Measurements from ENCODE around the gene NEURL1B.

NEURL1B gene

DNA sequence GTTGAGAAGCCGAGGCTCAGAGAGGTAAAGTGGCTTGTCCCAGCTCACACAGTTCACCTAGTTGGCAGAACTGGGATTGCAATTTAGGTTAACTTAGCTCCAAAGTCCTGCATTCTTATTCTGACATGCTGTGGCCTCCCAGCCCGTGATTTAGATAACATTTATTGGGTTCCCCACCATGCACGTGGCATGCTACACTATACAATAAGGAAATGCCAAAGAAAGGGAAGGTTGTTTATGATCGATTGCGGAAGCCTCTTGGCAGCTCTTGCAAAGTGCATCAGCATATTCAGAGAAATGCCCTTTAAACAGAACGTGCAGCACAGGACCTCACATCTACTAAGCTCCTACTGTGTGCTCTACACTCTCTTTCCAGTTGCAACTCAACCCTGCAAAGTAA, 3.2 kb downstream of the NEURL1B start:
- no peak for DNase-seq (ENCODE audit: low read depth)
- TF ChIP-seq, protein P1, sequence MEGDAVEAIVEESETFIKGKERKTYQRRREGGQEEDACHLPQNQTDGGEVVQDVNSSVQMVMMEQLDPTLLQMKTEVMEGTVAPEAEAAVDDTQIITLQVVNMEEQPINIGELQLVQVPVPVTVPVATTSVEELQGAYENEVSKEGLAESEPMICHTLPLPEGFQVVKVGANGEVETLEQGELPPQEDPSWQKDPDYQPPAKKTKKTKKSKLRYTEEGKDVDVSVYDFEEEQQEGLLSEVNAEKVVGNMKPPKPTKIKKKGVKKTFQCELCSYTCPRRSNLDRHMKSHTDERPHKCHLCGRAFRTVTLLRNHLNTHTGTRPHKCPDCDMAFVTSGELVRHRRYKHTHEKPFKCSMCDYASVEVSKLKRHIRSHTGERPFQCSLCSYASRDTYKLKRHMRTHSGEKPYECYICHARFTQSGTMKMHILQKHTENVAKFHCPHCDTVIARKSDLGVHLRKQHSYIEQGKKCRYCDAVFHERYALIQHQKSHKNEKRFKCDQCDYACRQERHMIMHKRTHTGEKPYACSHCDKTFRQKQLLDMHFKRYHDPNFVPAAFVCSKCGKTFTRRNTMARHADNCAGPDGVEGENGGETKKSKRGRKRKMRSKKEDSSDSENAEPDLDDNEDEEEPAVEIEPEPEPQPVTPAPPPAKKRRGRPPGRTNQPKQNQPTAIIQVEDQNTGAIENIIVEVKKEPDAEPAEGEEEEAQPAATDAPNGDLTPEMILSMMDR (IDR thresholded peaks at IDR 0.05; ENCODE audit: control insufficient read depth, extremely low read depth, insufficient read depth) = no peak
- no peak overlapping the region for H3K4me3 ChIP-seq (ENCODE audit: low read depth, low read length)

DNA sequence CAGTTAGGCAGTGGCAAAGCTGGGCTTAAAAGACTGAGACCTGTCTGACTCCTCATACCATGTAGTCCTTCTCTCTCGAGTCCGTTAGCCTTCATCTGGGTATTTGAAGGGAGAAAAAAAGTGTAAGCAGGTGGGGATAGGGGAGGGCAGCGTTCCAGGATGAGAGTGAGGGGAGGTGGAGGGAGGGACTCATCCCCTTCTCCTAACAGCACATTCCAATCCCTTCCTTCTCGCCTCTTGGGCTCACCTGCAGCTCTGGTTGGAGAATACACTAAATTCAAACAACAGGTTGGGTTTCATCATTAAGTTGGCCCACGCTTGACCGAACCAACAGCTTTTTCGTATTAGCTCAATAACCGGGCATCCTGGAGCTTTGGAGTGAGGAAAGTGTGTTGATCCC, 3.6 kb downstream of the NEURL1B start:
- no peak for DNase-seq (ENCODE audit: low read depth)
- TF ChIP-seq, protein P1 (IDR thresholded peaks at IDR 0.05; ENCODE audit: control insufficient read depth, extremely low read depth, insufficient read depth) = no peak

DNA sequence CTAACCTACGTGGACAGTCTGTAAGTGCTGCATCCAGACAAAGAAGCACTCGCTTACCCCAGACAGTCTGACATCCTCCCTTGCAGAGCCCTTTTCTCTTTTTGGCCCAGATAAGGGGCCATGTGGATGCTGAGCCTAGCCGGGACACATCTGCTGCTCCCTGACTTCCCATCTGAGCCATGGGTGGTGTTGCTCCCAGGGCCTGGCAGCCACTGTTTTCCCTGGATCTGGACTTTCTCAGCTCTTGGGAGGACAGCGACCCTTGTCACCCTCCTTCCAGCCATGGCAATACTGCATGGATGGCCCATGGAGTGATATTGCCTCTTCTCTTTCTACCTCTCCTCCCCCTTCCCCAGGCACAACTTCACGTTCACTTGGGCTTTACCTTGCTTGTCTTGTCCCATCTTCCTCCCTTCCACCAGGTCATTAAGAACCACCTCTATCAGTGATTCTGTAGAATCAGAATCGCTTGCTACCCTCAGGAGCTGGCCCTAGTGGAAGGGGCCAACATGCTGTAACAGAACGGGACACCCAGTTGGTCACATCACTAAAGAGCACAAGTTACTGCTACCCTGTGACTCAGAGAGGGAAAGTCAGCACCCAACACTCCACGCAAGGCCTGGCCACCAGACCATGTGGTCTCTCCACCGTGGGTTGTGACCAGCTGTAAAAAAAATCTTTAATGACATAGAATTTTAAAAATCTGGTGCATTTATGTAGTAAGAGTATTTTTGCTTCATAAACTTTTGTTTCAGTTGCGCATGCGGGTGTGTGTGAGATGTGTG, 4.4 kb downstream of the NEURL1B start:
- TF ChIP-seq, protein P1 (IDR thresholded peaks at IDR 0.05; ENCODE audit: control insufficient read depth, extremely low read depth, insufficient read depth) = no peak
- H3K4me3 ChIP-seq (ENCODE audit: low read depth, low read length) = no peak overlapping the region
- DNase-seq (ENCODE audit: low read depth) = no peak

More for the DNA sequence above, 3.6 kb downstream of the NEURL1B start:
- H3K4me3 ChIP-seq (ENCODE audit: low read depth, low read length) = no peak overlapping the region

DNA sequence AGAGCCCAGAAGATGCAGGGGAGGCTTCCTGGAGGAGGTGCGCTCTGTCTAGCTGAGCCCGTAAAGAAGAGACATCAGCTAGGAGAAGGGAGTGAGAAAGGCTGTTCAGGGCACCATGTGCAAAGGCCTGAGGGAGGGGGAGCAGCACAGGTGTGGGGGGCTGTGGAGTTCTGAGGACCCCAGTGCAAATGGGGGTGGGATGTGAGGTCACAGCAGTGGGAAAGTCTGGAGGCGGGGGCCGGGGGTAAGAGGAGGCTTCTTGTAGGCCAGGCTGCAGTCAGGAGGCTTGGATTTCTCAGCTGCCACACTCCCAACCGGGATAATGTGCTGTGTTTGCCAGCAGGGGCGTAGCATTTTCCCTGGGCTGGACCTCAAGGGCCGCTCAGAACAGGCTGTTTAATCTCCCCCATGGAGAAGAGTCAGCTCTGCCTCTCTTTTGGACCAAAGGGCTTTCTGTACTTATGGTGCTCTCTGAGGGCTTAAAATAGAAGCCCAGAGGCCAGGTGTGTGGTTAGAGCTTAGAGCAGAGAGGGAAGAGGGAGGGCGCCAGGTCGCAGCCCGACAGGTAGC, 5.7 kb downstream of the NEURL1B start:
- TF ChIP-seq, protein P1 (IDR thresholded peaks at IDR 0.05; ENCODE audit: control insufficient read depth, extremely low read depth, insufficient read depth) = no peak
- no peak for DNase-seq (ENCODE audit: low read depth)

DNA sequence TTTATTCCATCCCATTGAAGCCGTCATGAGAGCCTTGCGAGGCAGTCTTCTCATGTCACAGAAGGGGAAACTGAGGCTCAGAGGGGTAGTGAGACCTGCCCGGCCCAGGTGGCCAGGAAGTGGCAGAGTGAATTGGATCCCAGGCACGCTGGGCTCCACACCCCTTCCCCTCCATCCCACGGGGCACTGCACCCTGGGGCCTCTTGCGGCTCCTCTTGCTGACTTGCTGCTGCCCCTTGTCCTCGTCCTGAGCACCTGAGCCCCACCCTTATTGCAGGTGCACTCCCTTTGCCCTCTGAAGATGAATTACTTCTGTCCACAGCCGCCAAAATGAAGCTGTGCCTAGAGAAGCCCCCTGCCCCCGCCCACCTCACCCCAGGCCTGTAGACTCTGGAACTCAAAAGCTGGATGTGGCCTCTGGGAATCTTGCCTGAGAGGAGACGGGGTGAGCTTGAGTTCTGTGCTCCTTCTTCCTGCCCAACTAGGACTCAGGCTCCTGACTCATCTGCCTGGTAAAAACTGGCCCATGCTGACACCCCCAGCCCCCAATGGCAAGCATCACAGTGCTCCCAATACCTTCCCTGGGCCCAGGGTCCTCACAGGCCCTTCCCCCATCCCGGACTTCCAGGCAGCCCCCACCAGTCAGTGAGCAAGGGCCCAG, 6.4 kb downstream of the NEURL1B start:
- TF ChIP-seq, protein P1 (IDR thresholded peaks at IDR 0.05; ENCODE audit: control insufficient read depth, extremely low read depth, insufficient read depth) = no peak
- DNase-seq (ENCODE audit: low read depth) = no peak
- no peak overlapping the region for H3K4me3 ChIP-seq (ENCODE audit: low read depth, low read length)

More for the DNA sequence above, 5.7 kb downstream of the NEURL1B start:
- H3K4me3 ChIP-seq (ENCODE audit: low read depth, low read length) = no peak overlapping the region

DNA sequence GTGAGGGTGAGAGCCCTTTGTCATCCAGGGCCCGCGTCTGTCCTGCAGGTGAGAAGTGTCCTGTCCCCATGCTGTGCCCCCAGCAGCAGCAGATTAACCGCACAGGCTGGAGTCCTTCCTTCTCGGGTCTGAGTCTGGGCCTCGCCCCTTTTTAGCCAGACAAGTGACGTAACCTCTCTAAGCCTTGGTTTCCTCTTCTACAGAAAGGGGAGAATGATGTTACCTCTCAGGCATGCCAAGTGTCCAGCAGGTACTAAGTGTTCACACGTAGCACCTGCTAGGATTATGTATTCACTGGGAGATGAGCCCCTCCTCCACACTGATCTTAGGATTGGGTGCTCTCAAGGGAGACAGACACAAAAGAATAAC, 6.9 kb downstream of the NEURL1B start:
- no peak overlapping the region for H3K4me3 ChIP-seq (ENCODE audit: low read depth, low read length)
- TF ChIP-seq, protein P1 (IDR thresholded peaks at IDR 0.05; ENCODE audit: control insufficient read depth, extremely low read depth, insufficient read depth) = no peak
- no peak for DNase-seq (ENCODE audit: low read depth)

All from LNCaP clone FGC (cell line).